CD4-positive, alpha-beta T cell treated with Interleukin-17A for 1 hour (primary cell): ENCODE results near the gene SLC4A11.

Source experiments
- DNase-seq: peaks from one replicate; pipeline ENCODE4 v3.0.0-alpha.2; 2020

Gene SLC4A11

DNA sequence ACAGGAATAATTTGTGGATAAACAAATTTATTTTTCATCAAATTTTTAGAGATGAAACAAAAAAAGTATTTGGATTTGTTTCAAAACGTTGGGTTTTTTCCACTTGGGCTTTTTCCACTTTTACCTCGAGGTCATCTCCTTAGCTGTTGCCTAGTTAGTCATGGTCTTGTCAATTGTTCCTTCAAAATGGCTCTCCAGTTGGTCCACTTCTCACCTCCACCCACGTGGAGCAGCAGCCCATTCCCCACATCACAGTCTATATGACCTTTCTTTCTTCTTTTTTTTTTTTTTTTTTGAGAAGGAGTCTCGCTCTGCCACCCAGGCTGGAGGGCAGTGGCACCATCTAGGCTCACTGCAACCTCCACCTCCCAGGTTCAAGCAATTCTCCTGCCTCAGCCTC, 6.7 kb upstream of the SLC4A11 start:
- DNase-seq: no peak

DNA sequence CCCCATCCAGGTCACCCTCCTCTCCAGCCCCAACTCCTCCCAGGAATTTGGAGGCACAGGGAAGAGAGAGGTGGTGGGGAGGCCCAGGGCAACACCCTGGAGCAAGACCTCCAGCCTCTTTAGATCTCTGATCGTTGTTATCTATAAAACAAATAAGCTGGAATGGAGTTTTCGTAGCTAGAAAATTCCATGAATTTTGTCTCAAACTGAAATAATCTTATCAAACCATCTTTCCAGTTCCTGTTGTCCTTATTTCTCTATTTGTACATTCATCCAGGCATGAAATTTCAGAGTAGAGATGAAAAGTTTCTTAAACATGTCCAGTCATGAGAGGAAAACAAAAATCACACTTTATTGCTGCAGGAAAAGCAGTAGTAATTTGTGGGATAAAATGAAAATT, 6.2 kb upstream of the SLC4A11 start:
- DNase-seq: no peak

DNA sequence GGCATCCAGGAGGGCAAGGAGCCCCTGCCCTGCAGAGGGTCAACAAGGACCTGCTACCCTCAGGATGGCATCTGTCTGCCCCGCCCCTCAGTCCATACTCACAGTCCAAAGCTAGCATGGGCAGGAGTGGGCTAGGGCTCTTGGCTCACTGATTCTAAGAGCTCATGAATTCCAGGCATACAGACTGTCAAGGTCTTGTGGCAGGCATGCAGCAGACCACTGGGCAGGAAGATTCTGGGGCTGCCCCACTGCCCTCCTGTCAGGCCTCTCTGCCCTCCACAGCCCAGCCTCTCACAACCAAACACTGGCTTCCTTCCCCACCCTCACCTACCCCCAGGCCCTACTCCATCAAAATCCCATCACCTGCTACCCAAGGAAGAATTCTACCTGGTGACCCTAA, 5.6 kb upstream of the SLC4A11 start:
- no peak for DNase-seq

DNA sequence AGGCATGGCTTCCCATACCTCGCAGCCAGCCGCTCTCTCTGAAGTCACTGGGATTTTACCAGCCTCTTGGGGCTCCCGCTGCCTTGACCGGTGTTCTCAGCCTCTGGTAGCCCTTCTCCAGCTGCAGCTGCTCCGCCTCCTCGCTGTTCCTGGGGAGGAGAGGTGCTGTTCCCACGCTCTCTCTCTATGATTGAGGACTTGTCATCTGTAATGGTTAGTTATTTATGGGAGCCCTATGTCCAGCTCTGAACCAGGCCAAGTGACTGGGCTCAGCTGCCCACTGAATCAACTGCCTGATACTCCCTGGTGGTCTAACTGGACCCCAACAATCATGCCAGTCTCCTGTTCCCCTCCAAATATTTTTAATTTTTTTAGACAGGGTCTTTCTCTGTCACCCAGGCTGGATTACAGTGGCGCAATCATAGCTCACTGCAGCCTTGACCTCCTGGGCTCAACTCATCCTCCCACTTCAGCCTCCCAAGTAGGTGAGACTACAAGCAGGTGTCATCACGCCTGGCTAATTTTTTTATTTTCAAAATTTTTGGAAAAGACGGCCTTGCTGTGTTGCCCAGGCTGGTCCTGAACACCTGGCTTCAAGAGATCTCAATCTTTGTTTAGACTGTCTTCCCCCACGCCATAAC, 4.8 kb upstream of the SLC4A11 start:
- no peak for DNase-seq

DNA sequence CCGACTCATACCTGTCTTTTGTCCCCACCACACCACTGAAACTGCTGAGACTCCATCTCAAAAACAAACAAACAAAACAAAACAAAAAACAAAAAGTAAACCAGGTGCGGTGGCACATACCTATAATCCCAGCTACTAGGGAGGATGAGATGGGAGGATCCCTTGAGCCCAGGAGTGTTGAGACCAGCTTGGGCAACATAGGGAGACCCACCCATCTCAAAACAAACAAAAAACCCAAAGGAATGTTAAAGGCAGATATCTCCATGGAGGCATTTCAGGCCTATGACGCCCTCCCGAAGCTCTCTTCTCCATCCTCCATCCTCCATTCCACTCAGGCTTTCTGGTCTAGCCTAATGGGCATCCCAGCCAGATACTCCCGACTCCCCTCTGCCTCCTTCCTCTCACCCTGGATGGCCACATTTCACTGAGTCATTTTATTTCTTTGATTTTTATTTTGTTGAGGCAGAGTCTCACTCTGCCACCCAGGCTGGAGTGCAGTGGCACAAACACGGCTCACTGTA, 3.2 kb upstream of the SLC4A11 start:
- no peak for DNase-seq

DNA sequence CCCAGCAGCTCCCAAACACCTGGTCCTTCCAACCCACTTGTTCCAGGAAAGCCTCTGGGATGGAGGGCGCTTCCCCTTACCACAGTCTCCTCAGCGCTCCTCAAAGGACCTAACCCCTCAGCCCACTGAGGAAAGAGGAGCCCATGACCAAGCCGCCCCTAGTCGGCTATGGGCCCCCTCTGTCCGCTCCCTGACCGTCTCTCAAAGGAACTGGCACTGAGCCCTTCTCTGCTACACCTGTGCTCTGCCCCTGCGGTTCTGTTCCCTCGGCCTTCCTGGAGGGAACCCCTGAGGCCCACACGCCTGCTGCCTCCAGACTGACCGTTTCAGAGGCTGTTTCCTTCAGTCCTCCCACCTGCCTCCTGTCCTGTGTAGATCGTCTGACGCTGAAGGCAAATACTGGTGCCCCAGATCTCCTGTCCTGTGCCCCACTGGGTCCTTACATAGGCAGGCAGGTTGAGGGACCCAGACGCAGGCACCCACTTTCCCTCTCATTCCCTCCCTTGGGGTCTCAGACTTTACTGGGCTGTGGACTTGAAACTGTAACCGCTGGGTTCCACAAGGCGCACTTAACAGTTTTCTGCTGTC, 1.9 kb upstream of the SLC4A11 start:
- DNase-seq: no peak

DNA sequence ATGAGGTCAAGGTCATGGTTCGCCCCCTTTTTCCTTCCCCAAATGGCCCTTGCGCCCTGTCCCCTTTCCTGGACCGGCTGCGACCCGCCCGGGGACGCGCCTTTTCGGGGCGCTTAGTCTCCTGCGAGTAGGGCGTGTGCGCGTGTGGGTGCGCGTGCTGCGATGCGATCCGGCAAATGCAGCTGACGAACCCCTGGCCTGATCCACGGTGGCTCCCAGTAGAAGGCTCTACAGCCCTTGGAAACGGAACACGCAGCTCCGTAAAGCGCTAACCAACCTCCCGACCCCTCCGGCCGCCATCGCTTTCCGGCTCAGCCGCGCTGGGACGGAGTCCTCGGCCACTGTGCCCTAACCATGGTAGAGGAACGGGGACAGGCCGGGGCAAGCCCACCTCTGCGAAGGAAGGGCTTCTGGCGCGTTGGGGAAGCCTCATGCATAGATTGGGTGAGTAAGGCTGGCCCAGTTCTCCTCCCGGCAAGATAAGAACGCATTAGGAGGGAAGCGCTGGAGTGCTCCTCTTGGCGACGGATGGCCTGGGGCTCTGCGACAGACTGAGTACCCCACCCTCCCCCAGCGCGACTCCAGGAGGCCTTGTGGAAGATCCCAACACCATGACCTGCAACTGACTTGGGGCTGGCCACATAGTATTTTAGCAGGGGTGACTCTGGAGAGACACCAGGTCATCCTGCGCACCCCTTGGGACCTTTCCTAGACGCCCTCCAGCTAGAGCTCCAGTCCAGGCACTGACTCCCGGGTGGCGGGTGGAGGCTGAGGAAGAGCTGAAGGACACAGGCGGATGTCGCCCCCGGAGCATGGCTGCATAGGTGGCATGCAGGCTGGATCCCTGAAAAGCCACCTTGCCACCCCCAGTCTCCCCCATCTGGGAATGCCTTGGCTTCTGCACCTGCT, 1.1 kb upstream of the SLC4A11 start:
- no peak for DNase-seq

DNA sequence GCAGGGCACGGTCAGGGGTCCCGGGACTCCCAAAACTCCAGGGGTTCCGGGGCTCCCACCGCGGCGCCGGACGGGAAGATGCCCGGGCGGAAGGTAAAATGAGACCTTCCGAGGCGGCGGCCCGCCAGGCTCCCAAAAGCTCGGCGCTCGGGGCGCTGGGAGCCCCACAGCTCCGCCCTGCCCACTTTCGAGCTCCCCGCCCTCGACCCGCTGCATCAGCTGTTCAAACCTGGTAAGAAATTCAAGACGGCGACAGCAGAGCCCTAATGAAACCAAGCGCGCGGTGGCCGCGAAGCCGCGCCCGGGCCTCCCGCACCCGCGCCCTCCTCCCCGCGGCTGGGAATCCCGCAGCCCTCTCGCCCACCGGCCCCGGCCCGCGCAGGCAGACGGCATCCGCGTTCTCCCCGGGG, 369 bp downstream of the SLC4A11 start:
- DNase-seq: peak; percentile 41

DNA sequence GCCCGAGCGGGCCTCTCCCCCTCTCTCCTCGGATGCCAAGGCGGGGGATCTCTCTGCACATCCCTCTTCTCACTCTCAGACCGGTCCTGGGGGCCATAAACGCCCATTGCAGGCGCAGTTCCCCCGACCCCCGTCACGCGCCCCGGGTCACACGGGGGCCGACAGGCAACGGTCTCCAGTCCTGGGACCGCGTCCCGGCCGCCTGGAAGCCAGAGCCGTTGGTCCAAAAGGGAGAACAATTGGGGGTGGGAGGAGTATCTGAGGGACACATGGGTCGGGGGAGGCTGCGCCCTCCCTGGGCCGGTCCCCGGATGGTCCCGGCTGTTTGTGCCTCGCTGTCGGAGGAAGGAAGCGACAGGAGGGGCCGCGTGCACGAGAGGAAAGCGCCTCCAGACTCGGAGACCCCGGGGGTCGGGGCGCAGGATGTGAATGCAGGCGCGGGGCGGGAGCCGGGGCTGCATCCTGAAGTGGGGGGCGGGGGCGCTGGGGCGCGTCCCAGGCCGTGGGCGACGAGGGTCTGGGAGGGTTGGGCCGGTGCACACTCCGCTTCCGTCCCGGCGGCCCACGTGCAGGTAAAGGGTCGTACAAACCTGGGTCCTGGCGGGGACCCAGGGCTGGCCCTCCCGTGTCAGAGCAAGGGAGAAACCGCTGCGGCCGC, 903 bp downstream of the SLC4A11 start:
- DNase-seq: no peak

DNA sequence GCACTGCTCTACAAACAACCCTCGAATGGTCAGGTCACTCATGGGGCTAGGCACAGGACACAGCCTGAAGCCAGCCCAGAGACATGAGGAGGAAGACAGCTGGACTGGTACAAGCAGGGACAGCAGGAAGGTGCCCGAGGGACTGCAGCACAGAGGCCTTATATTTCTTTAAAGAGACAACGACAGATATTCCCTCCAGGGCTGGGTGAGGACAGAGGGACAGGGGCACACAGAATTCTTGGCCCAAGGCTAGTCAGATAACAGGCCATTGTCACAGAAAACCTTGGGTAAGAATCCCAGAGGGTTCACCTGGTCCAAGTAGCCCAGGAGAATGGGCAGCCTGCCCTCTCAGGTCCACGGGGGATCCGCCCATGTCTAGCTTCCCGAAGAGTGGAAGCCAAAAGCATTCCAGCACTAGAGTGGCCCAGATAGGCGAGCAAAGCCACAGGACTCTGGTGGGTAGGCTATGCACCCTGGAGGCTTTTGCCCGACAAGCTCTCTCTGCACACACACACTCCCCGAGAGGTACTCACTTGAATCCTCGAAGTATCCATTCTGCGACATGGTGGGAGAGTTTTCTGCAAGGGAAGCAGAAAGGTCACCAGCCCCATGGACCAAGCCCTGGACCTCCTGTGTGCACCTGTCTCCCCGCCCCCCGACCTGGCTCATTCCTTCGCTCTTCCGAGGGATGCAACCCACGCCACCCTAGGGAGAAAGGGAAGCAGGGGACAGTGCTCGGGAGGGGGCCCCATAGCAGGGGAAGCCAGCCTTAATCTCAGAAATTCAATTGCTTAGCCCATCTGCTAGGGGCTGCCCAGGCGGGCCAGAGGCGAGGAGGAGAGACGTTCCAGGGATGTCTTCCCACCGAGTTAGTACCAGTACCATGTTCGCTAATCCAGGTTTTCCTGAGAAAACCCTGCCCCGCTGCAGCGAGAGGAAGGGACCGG, 1.7 kb downstream of the SLC4A11 start:
- DNase-seq: no peak

DNA sequence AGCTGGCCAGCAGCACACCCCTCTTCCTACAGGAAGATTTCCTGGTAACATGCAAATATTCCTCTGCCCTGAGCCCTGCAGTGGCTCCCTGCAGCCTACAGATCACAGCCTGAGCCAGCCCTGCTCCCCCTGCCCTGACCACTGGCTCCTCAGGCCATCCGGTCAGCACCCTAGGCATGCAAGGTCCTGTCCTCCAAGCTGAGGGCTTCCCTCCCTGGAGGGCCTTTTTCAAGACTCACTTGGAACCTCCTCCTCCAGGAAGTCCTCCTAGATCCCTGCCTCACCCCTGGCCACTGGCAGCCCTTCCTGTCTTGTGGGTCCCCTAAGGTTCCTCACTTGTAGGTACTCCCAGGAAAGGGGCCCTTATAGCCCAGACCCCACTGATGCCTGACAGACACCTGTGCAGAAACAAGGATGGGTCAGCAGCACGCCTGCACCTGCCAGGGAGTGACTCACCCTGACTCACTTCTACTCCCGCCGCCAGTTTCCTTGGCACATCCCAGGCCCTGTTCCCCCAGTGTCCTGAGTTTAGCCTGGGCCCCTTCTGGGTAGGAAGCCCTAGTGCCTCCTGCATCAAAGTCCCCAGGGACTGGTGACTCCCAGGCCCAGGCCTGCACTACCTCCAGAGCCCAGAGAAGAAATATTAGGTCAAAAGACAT, 3.2 kb downstream of the SLC4A11 start:
- DNase-seq: no peak

DNA sequence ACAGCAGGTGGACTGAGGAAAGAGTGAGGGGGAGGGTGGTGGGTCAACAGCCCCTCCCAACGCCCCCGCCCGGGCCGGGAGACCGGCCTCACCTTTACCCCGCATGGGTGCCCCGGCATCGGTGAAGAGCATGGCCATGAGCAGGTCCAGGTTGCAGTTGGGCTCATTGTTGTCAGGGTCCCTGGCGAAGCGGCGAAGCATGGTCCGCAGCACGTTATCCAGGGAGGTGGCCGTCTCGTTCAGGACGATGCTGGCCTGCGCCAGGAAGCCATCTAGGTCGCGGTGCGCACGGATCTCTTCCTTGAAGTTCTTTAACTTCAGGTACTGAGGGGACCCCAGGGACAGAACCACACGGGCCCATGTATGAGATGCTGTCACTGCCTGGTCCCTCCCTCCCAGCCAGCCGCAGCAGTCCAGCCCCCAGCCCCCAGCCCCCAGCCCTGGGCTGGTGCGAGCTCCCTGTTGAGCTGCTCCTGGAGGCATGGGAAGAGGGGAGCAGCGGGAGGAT, 4.9 kb downstream of the SLC4A11 start:
- no peak for DNase-seq

DNA sequence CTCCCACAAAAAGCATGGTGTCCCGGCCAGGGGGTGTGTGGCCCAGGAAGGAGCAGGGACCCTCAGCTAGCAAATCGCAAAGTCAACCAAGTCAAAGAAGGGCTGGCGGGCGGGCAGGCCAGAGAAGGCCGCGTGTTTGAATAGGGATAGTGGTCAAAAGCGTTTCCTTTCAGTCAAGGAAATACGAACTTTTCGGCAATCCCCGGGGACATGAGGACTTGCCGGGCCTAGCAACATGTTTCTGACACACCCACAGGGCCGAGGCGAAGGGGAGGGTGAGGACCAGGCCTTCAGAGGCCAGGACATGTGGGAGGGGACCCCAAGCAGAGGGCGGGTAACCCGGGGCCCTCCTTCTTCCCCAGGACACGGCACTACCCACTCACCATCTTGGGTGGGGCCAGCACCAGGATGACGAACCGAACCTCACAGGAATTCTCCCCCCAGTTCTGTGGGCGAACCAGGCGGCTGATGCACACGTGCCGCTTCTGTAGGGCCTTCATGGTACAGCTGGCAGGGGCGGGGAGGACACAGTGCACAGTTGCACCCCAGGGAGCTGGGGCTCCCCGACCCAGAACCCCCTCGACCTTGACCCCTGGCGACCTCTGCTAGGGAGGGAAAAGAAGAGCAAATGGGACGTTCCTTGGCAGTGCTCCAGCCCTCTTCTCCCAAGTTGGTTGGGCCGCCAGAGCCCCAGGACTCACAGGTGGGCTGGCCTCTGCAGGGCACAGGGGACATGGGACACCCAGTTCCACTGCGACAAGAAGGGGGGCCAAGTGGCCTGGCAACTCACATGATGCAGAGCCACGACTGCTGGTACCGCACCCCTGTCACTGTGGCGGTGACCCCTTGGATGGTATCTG, 5.6 kb downstream of the SLC4A11 start:
- DNase-seq: no peak

DNA sequence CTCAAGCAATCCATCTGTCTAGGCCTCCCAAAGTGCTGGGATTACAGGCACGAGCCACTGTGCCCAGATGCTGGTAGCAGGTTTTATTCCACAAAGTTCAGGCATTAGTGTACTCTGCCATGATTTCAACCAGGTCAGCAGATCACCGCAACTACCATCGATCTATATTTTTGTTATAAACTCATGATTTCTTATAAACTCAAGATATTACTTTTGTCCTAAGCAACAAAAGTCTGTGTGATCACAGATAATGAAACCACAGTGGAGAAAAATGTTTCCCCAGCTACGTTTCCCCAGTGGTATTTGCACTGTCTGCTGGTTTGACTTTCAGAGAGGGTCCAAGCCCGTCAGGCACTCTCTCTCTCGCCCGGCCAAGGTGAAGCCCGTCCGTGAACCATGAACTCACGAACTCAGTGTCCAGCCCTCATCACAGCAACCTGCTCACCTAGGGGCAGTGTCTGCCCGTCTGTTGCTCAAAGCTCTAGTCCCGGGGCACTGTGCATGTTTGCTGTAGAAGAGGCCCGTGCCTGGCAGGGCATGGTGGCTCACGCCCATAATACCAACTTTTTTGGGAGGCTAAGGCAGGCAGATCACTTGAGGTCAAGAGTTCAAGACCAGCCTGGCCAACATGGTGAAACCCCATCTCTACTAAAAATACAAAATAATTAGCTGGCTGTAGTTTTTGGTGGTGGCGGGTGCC, 7.0 kb downstream of the SLC4A11 start:
- no peak for DNase-seq

DNA sequence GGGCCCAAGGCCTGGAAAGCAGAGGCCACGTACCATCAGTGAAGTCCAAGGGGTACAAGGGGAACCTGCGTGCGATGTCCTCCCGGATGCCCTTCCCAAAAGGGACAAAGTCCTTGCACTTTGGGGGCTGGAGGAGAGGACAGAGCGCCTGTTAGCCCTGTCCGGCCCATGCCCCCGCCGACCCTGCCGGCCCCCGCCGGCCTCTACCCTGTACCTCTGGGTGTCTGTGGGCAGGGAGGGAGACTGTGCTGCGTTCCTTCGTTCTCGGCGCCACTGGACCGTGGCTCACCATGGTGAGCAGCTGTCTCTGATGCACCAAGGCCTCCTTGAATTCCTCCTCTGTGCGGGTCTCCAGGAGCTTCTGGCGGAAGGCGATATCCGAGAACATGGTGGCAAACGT, 7.9 kb downstream of the SLC4A11 start:
- DNase-seq: no peak

DNA sequence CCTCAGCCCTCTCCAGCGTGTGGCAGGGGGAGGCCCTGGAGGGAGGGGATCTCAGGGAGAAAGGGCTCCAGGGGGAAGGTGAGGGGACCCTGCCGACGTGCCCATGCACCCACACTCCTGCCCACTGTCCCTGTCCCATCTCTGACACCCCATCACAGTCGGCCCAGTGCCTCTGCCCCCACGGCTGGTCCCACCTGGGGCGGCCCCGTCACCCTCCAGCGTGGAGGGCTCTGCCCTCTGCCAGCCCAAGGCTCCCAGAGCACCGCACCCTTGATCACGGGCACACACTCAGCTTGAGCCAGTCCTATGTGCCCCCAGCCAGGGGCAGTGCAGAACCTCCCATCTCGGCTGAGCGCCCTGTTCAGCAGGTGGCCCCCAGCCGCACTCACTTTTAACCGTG, 9.2 kb downstream of the SLC4A11 start:
- DNase-seq: no peak

DNA sequence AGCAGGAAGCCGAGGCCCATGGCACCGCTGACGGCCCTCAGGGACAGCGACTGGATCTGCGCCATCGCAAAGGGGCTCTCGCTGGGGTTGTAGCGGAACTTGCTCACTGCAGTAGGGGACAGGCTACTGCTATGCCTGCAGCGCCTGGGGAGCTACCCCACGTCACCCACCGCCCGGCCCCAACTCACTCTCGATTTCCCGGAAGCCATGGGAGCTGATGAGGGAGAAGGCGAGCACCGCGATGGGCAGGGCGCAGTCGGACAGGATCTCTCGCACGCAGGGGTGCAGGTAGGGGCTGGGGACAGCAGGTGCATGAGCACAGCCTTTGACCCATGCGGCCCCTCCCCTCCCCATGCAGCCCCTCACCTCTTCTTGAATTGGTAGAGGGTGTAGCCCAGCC, 9.8 kb downstream of the SLC4A11 start:
- no peak for DNase-seq

DNA sequence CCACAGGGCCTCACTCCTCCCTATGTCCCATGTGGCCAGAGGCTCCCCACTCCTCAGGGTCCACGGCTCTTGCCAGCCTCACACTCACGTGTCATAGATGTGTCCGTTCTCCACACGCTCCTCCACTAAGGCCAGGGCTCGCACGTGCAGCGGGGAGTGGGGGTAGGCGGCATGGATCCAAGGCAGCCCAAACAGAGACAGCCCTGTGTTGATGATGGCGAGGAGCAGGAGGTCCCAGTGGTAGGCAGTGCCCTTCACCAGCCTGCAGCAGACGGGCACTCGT, 10.3 kb downstream of the SLC4A11 start:
- DNase-seq: no peak

DNA sequence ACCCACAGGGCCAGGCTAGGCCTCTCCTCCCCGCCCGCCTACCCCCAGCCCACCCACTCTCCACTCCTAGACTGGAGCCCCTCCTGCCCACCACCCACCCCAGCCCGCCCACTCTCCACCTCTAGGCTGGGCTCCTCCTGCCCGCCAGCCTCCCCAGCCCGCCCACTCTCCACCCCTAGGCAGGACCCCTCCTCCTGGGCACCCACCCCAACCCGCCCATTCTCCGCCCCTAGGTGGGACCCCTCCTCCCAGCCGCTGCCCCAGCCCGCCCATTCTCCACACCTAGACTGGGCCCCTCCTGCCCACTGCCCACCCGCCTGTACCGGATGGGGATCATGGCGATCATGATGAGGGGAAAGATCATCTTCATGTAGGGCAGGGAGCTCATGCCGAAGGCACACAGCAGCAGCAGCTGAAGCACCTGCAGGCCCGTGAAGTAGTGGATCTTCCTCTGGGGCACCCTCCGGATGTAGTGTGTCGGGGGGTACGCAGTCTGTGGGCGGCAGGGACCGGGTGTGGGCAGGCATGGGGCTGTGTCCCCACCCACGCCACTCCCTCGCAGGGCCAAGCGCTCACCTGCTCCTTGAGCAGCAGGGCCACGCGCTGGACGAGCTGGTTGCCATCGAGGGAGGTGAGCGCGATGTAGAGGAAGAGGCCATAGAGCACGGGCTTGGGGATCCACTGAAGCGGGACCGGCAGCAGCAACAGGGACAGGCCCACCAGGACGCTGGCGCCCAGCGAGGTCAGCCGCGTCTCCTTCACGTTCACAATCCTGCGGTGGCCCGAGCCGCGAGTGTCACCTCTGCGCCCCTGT, 10.8 kb downstream of the SLC4A11 start:
- DNase-seq: no peak
